ENCODE measurements around the gene NUP58.
A peak's percentile ranks its signal among the peaks of the same experiment; 100 is the strongest.

The NUP58 gene

GRCh38 chr13:25267715-25268114, 33.7 kb upstream of the NUP58 start:
- peak; percentile 12 for DNase-seq (ENCODE audit: low read depth)
- peak; percentile 39; the same call in 1 of the 2 replicates for TF ChIP-seq CTCF (conservative IDR thresholded peaks at IDR 0.05; ENCODE audit: low read length)

GRCh38 chr13:25268561-25268960, 32.9 kb upstream of the NUP58 start:
- TF ChIP-seq CTCF (conservative IDR thresholded peaks at IDR 0.05; ENCODE audit: low read length) = no peak
- H3K4me3 ChIP-seq (ENCODE audit: low read length) = no peak overlapping the region
- DNase-seq (ENCODE audit: low read depth) = no peak

More at GRCh38 chr13:25267715-25268114, 33.7 kb upstream of the NUP58 start:
- no peak overlapping the region for H3K4me3 ChIP-seq (ENCODE audit: low read length)

- H3K4me3 ChIP-seq (ENCODE audit: low read length) = no peak overlapping the region
- TF ChIP-seq CTCF (conservative IDR thresholded peaks at IDR 0.05; ENCODE audit: low read length) = no peak
- no peak for DNase-seq (ENCODE audit: low read depth)
These were observed 24.7 kb upstream of the NUP58 start for GRCh38 chr13:25276748-25277147.

GRCh38 chr13:25280396-25280795, 21.0 kb upstream of the NUP58 start:
- DNase-seq (ENCODE audit: low read depth) = no peak
- no peak for TF ChIP-seq CTCF (conservative IDR thresholded peaks at IDR 0.05; ENCODE audit: low read length)
- H3K4me3 ChIP-seq (ENCODE audit: low read length) = no peak overlapping the region

GRCh38 chr13:25281193-25281934, 20.1 kb upstream of the NUP58 start:
- no peak for TF ChIP-seq CTCF (conservative IDR thresholded peaks at IDR 0.05; ENCODE audit: low read length)
- H3K4me3 ChIP-seq (ENCODE audit: low read length) = no peak overlapping the region
- no peak for DNase-seq (ENCODE audit: low read depth)

- DNase-seq (ENCODE audit: low read depth) = no peak
- H3K4me3 ChIP-seq (ENCODE audit: low read length) = no peak overlapping the region
- TF ChIP-seq CTCF (conservative IDR thresholded peaks at IDR 0.05; ENCODE audit: low read length) = no peak
These were observed 19.5 kb upstream of the NUP58 start for GRCh38 chr13:25281935-25282332.

GRCh38 chr13:25286308-25286968, 15.0 kb upstream of the NUP58 start:
- peak; percentile 54 for DNase-seq (ENCODE audit: low read depth)
- H3K4me3 ChIP-seq (ENCODE audit: low read length) = peak overlapping the region; percentile 90

More at GRCh38 chr13:25286308-25286968, 15.0 kb upstream of the NUP58 start:
- no peak for TF ChIP-seq CTCF (conservative IDR thresholded peaks at IDR 0.05; ENCODE audit: low read length)
